Measurements from ENCODE around the gene PLAAT4.

DNA sequence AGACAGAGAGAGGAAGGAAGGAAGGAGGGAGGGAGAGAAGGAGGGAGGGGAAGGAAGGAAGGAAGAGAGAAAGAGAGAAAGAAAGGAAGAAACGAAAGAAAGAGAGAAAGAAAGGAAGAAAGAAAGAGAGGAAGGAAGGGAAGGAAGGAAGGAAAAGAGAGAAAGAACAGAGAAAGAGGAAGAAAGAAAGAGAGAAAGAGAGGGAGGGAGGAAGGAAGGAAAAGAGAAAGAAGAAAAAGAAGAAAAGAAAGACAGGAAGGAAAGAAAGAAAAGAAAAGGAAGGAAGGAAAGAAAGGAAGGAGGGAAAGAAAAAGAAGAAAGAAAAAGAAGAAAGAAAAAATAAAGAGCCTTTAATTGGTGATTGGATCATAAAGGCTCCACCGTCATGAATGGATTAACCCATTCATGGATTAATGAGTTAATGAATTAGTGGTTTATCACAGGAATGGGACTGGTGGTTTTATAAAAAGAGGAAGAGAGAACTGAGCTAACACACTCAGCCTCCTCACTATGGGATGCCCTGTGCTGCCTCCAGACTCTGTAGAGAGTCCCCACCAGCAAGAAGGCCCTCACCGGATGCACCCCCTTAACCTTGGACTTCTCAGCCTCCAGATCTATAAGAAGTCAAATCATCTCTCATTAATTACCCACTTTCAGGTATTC lies 35.5 kb downstream of the PLAAT4 start:
- no peak for TF ChIP-seq CTCF (IDR thresholded peaks at IDR 0.05; ENCODE audit: low read depth, low read length)
- no peak for TF ChIP-seq POLR2A (IDR thresholded peaks at IDR 0.05; ENCODE audit: extremely low read depth, insufficient read length)
- TF ChIP-seq, protein P1, sequence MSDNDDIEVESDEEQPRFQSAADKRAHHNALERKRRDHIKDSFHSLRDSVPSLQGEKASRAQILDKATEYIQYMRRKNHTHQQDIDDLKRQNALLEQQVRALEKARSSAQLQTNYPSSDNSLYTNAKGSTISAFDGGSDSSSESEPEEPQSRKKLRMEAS (IDR thresholded peaks at IDR 0.05; ENCODE audit: low read depth, low read length) = no peak
- no peak for TF ChIP-seq MYC (IDR thresholded peaks at IDR 0.05; ENCODE audit: low read depth, low read length)
